H1 (cell line): ENCODE data around the gene SLC3A2. TPM values are rescaled to one million over a fixed set of nuclear protein-coding genes. Genes with fewer than 3 reads are reported as not detected.

ENCODE experiments used
- BACH1 ChIP-seq: IDR thresholded peaks from 2 replicates; pipeline ENCODE4 v1.6.1; 2012; ENCODE audit warnings: low read length, improper control_type of control experiment
- CREB1 ChIP-seq: IDR thresholded peaks from 2 replicates; pipeline ENCODE4 v1.6.1; 2012; ENCODE audit warnings: inconsistent platforms
- HDAC2 ChIP-seq, 2 experiments: fragments of 300-600 bp in 1 of 2; sonication (generic) in 1 of 2; IDR thresholded peaks; 2 replicates each; pipeline ENCODE4 v1.6.1; 2011 to 2012; ENCODE audit warnings: low read depth in 2 of 2, low read length in 2 of 2, mild to moderate bottlenecking in 2 of 2, moderate library complexity in 2 of 2, borderline replicate concordance in 1 of 2, inconsistent platforms in 1 of 2
- KDM4A ChIP-seq: IDR thresholded peaks from one replicate; pipeline ENCODE4 v1.7.1; 2012; ENCODE audit warnings: low read depth, mild to moderate bottlenecking, moderate library complexity, low read length, inconsistent platforms; ENCODE audit not compliant: severe bottlenecking
- POLR2AphosphoS5 ChIP-seq: IDR thresholded peaks from 2 replicates; pipeline ENCODE4 v1.6.1; 2011; ENCODE audit warnings: low read depth, low read length
- POU5F1 ChIP-seq: IDR thresholded peaks from 2 replicates; pipeline ENCODE4 v1.6.1; 2011; ENCODE audit warnings: low read depth, mild to moderate bottlenecking, low read length, moderate library complexity
- SRF ChIP-seq: IDR thresholded peaks from 2 replicates; pipeline ENCODE4 v1.6.1; 2011; ENCODE audit warnings: mild to moderate bottlenecking, low read depth, low read length, moderate library complexity
- polyA plus RNA-seq, 7 experiments: library from polyadenylated mRNA; depleted of rRNA in 3 of 7; stranded (reverse) in 5 of 7; unstranded in 2 of 7; fragments of >200 nt in 5 of 7; fragments of 200-250 nt in 2 of 7; gene quantifications; 1 replicate in 5 of 7; 2 replicates in 1 of 7; 4 replicates in 1 of 7; pipeline versions ENCODE4 v1.2.1 to v1.2.3, GENCODE V29; 2011 to 2013; ENCODE audit warnings: missing spikeins in 2 of 7, mixed read lengths in 2 of 7
- total RNA-seq: library from RNA; stranded (reverse); fragmentation: NEBNext Ultra II Directional; extraction: Animal tissue kit (Norgen Biotek cat#: 25700); gene quantifications from 2 replicates; pipeline ENCODE4 v1.2.1, GENCODE V29; 2021

SLC3A2 gene
- total and polyA plus RNA-seq, 2 of the 8 experiments (the other 6 are each of a cell fraction or from before 2014, with no cell fraction given) = 410 to 435 TPM

GRCh38 chr11:62921201-62921572 is 40.5 kb downstream of the SLC3A2 start, which contains the start of gene CHRM1 (continued):
- TF ChIP-seq BACH1 (no peak), CREB1 (no peak), POLR2AphosphoS5 (no peak), POU5F1 (no peak), KDM4A (no peak), HDAC2 (IDR thresholded peaks at IDR 0.05; ENCODE audit: borderline replicate concordance in 1 of 2, low read depth in 2 of 2, low read length in 2 of 2) (no peak), SRF (no peak)
